Spleen (tissue), 7 donors: ENCODE measurements around the gene TBC1D8.

Experiments
- CTCF ChIP-seq, 11 experiments: fragments of 200-600 bp in 7 of 11; fragments of 450-650 bp in 4 of 11; sonication (generic) in 4 of 11; IDR thresholded peaks in 8 of 11; conservative IDR thresholded peaks in 3 of 11; 1 replicate in 7 of 11; 2 replicates in 4 of 11; pipeline versions ENCODE4 v1.4.0 to v1.8.0; 2016 to 2021; ENCODE audit warnings: antibody characterized with exemption in 11 of 11, inconsistent platforms in 4 of 11, mild to moderate bottlenecking in 1 of 11
- POLR2A ChIP-seq, 3 donors: fragments of 450-650 bp; IDR thresholded peaks; one replicate each; pipeline ENCODE4 v1.5.1; 2017; ENCODE audit warnings: antibody characterized with exemption in 3 of 3, mild to moderate bottlenecking in 1 of 3
- POLR2AphosphoS5 ChIP-seq, 3 donors: sonication (generic); formaldehyde crosslinking; IDR thresholded peaks; one replicate each; pipeline ENCODE4 v1.5.1; 2017; ENCODE audit warnings: antibody characterized with exemption in 3 of 3
- donor health status: DM: no; HTN: no; CAD: no; lungs with moderate emphysema.
- donor health status: DM: no; HTN: no; CAD: no.
- donor health status: DM: no; HTN: no; CAD: no.

DNA sequence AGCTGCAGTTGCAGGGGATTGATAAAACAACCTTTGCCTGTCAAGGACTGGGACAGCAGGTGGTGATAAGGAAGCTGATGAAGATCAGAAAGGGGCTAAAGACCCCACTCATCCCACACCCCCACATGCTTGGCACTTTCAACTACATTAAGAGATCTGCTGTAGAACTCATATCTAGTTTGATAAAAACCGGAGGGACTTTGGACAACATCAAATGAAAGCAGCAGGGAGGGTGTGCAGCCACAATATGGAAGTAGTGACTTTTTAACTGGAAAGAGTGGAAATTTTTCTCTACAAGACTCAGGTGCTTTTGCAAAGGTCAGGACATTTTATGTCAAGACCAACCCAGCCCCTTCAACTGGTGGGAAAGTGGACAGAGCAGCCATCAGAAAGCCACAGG, 56.8 kb downstream of the TBC1D8 start:
- TF ChIP-seq POLR2AphosphoS5 (IDR thresholded peaks at IDR 0.05) = no peak
- no peak for TF ChIP-seq POLR2A (IDR thresholded peaks at IDR 0.05)
- no peak for TF ChIP-seq CTCF (IDR thresholded peaks at IDR 0.05 in 8 of 11, conservative IDR thresholded peaks at IDR 0.05 in 3 of 11)
